ENCODE measurements around the gene DYSF.

The DYSF gene

GRCh38 chr2:71586471-71586870 is 133.1 kb downstream of the DYSF start:
- no peak overlapping the region for H3K4me3 ChIP-seq
- peaks cover 0 to 44% (median 0%) of the 10 kb centered on the region in 11 experiments; a peak in 7 of 22 replicates for H3K36me3 ChIP-seq
- no peak overlapping the region for H3K9ac ChIP-seq
- H3K27ac ChIP-seq = no peak overlapping the region
- peaks cover under 1 to 13% (median 9%) of the 10 kb centered on the region in 10 experiments; a peak in 18 of 20 replicates for H3K4me1 ChIP-seq
- TF ChIP-seq Cebpa-rat (IDR thresholded peaks at IDR 0.05) = no peak
- H3K9me3 ChIP-seq (replicated peaks in 1 of 11) = no peaks in the 10 kb centered on the region
- no peak overlapping the region for H3K4me2 ChIP-seq
- peaks cover 0 to 40% (median 0%) of the 10 kb centered on the region in 11 experiments; a peak in 5 of 22 replicates for H4K20me1 ChIP-seq
- no peaks in the 10 kb centered on the region for H3K27me3 ChIP-seq

- Histone ChIP-seq H3K36me3 (peaks cover 0 to 43% (median 0%) of the 10 kb centered on the region in 11 experiments; a peak in 7 of 22 replicates), H3K4me1 (peaks cover 11 to 24% (median 21%) of the 10 kb centered on the region in 10 experiments), H3K4me2 (no peak overlapping the region), H4K20me1 (peaks cover 0 to 47% (median 0%) of the 10 kb centered on the region in 11 experiments; a peak in 5 of 22 replicates), H3K27me3 (no peaks in the 10 kb centered on the region), H3K9ac (no peak overlapping the region), H3K9me3 (replicated peaks in 1 of 11) (no peaks in the 10 kb centered on the region), H3K27ac (no peak overlapping the region), H3K4me3 (no peak overlapping the region)
- TF ChIP-seq Cebpa-rat (IDR thresholded peaks at IDR 0.05) = no peak
Measured at GRCh38 chr2:71587509-71588073, 134.2 kb downstream of the DYSF start.

- no peak overlapping the region for H3K9ac ChIP-seq
- H3K4me3 ChIP-seq = no peak overlapping the region
- H3K27me3 ChIP-seq = no peaks in the 10 kb centered on the region
- no peak overlapping the region for H3K4me2 ChIP-seq
- TF ChIP-seq Cebpa-rat (IDR thresholded peaks at IDR 0.05) = no peak
- H3K27ac ChIP-seq = no peak overlapping the region
- peaks cover 0 to 42% (median 0%) of the 10 kb centered on the region in 11 experiments; a peak in 9 of 22 replicates for H3K36me3 ChIP-seq
- H4K20me1 ChIP-seq = peaks cover 0 to 48% (median 0%) of the 10 kb centered on the region in 11 experiments; a peak in 5 of 22 replicates
- no peaks in the 10 kb centered on the region for H3K9me3 ChIP-seq (replicated peaks in 1 of 11)
- H3K4me1 ChIP-seq = peaks cover 12 to 34% (median 29%) of the 10 kb centered on the region in 10 experiments
Measured at GRCh38 chr2:71588497-71589170, 135.3 kb downstream of the DYSF start.

- H3K4me1 ChIP-seq = peaks cover 12 to 36% (median 29%) of the 10 kb centered on the region in 10 experiments
- no peak overlapping the region for H3K4me3 ChIP-seq
- H3K9me3 ChIP-seq (replicated peaks in 1 of 11) = no peaks in the 10 kb centered on the region
- peaks cover 0 to 48% (median 0%) of the 10 kb centered on the region in 11 experiments; a peak in 5 of 22 replicates for H4K20me1 ChIP-seq
- no peak for TF ChIP-seq Cebpa-rat (IDR thresholded peaks at IDR 0.05)
- H3K27ac ChIP-seq = no peak overlapping the region
- no peak overlapping the region for H3K4me2 ChIP-seq
- no peaks in the 10 kb centered on the region for H3K27me3 ChIP-seq
- no peak overlapping the region for H3K9ac ChIP-seq
- peaks cover 0 to 46% (median 0%) of the 10 kb centered on the region in 11 experiments; a peak in 9 of 22 replicates for H3K36me3 ChIP-seq
Measured at GRCh38 chr2:71589763-71590162, 136.4 kb downstream of the DYSF start.

GRCh38 chr2:71591044-71591443 is 137.7 kb downstream of the DYSF start:
- no peak for TF ChIP-seq Cebpa-rat (IDR thresholded peaks at IDR 0.05)
- Histone ChIP-seq H3K27ac (no peak overlapping the region), H3K4me2 (peak overlapping the region in 9 of 11 experiments; percentile 21 to 92 (median 81); a peak in 15 of 22 replicates), H3K9ac (no peak overlapping the region), H3K4me1 (peaks cover 12 to 44% (median 35%) of the 10 kb centered on the region in 10 experiments), H3K36me3 (peaks cover 0 to 52% (median 0%) of the 10 kb centered on the region in 11 experiments; a peak in 9 of 22 replicates), H3K27me3 (no peaks in the 10 kb centered on the region), H4K20me1 (peaks cover 0 to 49% (median 0%) of the 10 kb centered on the region in 11 experiments; a peak in 5 of 22 replicates), H3K9me3 (replicated peaks in 1 of 11) (no peaks in the 10 kb centered on the region), H3K4me3 (no peak overlapping the region)

GRCh38 chr2:71592181-71592711 is 138.9 kb downstream of the DYSF start:
- peaks cover 0 to 52% (median 0%) of the 10 kb centered on the region in 11 experiments; a peak in 9 of 22 replicates for H3K36me3 ChIP-seq
- peaks cover 0 to 49% (median under 1%) of the 10 kb centered on the region in 11 experiments; a peak in 8 of 22 replicates for H4K20me1 ChIP-seq
- H3K9ac ChIP-seq = peak overlapping the region in 10 of 11 experiments; percentile 6 to 50 (median 22); a peak in 11 of 22 replicates
- H3K4me1 ChIP-seq = peaks cover 12 to 56% (median 40%) of the 10 kb centered on the region in 10 experiments
- H3K4me2 ChIP-seq = peak overlapping the region; percentile 23 to 92 (median 81); a peak in 21 of 22 replicates
- TF ChIP-seq Cebpa-rat (IDR thresholded peaks at IDR 0.05) = no peak
- peak overlapping the region in 3 of 11 experiments; percentile 36 to 44 (median 38); a peak in 5 of 22 replicates for H3K27ac ChIP-seq
- H3K9me3 ChIP-seq (replicated peaks in 1 of 11) = no peaks in the 10 kb centered on the region
- peak overlapping the region in 1 of 10 experiments; percentile 25; a peak in 2 of 20 replicates for H3K4me3 ChIP-seq
- no peaks in the 10 kb centered on the region for H3K27me3 ChIP-seq

GRCh38 chr2:71595569-71595968 is 142.2 kb downstream of the DYSF start:
- Histone ChIP-seq H3K9me3 (replicated peaks in 1 of 11) (no peaks in the 10 kb centered on the region), H3K4me1 (peaks cover 26 to 87% (median 73%) of the 10 kb centered on the region in 10 experiments), H3K27me3 (peaks cover 0 to 23% (median 0%) of the 10 kb centered on the region in 11 experiments; a peak in 7 of 22 replicates), H3K36me3 (peaks cover 0 to 44% (median 0%) of the 10 kb centered on the region in 11 experiments; a peak in 6 of 22 replicates), H3K4me3 (no peak overlapping the region), H3K4me2 (peak overlapping the region in 7 of 11 experiments; percentile 2 to 98 (median 30); a peak in 11 of 22 replicates), H3K9ac (0 out of 22 replicates have a peak overlapping the region, but pooled peaks of 1 of the 11 experiments have one; percentile 9), H4K20me1 (peaks cover 0 to 63% (median 33%) of the 10 kb centered on the region in 11 experiments; a peak in 16 of 22 replicates), H3K27ac (no peak overlapping the region)
- TF ChIP-seq Cebpa-rat (IDR thresholded peaks at IDR 0.05) = no peak

- H3K27me3 ChIP-seq = peaks cover 0 to 28% (median 0%) of the 10 kb centered on the region in 11 experiments; a peak in 9 of 22 replicates
- no peak for TF ChIP-seq Cebpa-rat (IDR thresholded peaks at IDR 0.05)
- peak overlapping the region in 7 of 11 experiments; percentile 2 to 98 (median 39); a peak in 11 of 22 replicates for H3K4me2 ChIP-seq
- no peaks in the 10 kb centered on the region for H3K9me3 ChIP-seq (replicated peaks in 1 of 11)
- no peak overlapping the region for H3K4me3 ChIP-seq
- no peak overlapping the region for H3K27ac ChIP-seq
- H3K36me3 ChIP-seq = peaks cover 0 to 44% (median 0%) of the 10 kb centered on the region in 11 experiments; a peak in 6 of 22 replicates
- peaks cover 0 to 61% (median 37%) of the 10 kb centered on the region in 11 experiments; a peak in 16 of 22 replicates for H4K20me1 ChIP-seq
- 0 out of 22 replicates have a peak overlapping the region, but pooled peaks of 1 of the 11 experiments have one; percentile 9 for H3K9ac ChIP-seq
- H3K4me1 ChIP-seq = peaks cover 26 to 87% (median 74%) of the 10 kb centered on the region in 10 experiments
Measured at GRCh38 chr2:71596011-71596410, 142.7 kb downstream of the DYSF start.

All from BLaER1 treated with 17β-estradiol and CSF1 and Interleukin-3, amounts not matched to agents 10 nM and 100 nM (cell line).